ENCODE results near the gene TOP3A. TPM values are rescaled to one million over a fixed set of nuclear protein-coding genes. Genes with fewer than 3 reads are reported as not detected.

TOP3A gene
- total RNA-seq, 2 donors from 2014 or later = 60.4 to 67.4 TPM

- Mint-ChIP-seq H3K27me3 (ENCODE audit: insufficient read depth) (no peaks in the 10 kb centered on the region), H3K4me1 (no peaks in the 10 kb centered on the region), H3K27ac (no peak overlapping the region), H3K4me3 (no peak overlapping the region), H3K36me3 (ENCODE audit: low read depth) (peaks cover 85% of the 10 kb centered on the region), H3K9me3 (peaks cover 22% of the 10 kb centered on the region)
- Histone ChIP-seq H3K9ac (ENCODE audit: extremely low read depth, low read length, poor library complexity, severe bottlenecking) (no peak overlapping the region), H3K9me3 (ENCODE audit: control insufficient read depth, low read length) (peaks cover 12% of the 10 kb centered on the region), H3K27me3 (ENCODE audit: control insufficient read depth, insufficient read depth, low read length, poor library complexity, severe bottlenecking) (no peaks in the 10 kb centered on the region), H3K4me1 (ENCODE audit: control insufficient read depth, insufficient read depth, low read length) (no peaks in the 10 kb centered on the region), H3K27ac (ENCODE audit: low read depth, low read length) (no peak overlapping the region), H3K36me3 (ENCODE audit: control insufficient read depth, insufficient read depth, low read length) (peaks cover 65% of the 10 kb centered on the region), H3K4me3 (ENCODE audit: low read length) (no peak overlapping the region)
- WGBS, 2 experiments (ENCODE audit: insufficient coverage in 1 of 2, insufficient read length in 1 of 2) = 66 to 71% methylated on average over 3 of the region's 4 CpGs
- DNase-seq = no peak
- no peak for TF ChIP-seq CTCF (conservative IDR thresholded peaks at IDR 0.05)
Observed at GRCh38 chr17:18332909-18333489, 18.2 kb upstream of the TOP3A start.

GRCh38 chr17:18331879-18332278 lies 17.1 kb upstream of the TOP3A start:
- peaks cover 12% of the 10 kb centered on the region for H3K9me3 Mint-ChIP-seq
- H3K27ac Mint-ChIP-seq = no peak overlapping the region
- peak; percentile 52 for DNase-seq
- no peak overlapping the region for H3K4me3 ChIP-seq (ENCODE audit: low read length)
- 92 to 95% methylated on average over 5 to 9 of the region's 9 CpGs for WGBS, 2 experiments (ENCODE audit: insufficient coverage in 1 of 2, insufficient read length in 1 of 2)
- H3K27me3 Mint-ChIP-seq (ENCODE audit: insufficient read depth) = no peaks in the 10 kb centered on the region
- no peak overlapping the region for H3K4me3 Mint-ChIP-seq
- TF ChIP-seq CTCF (conservative IDR thresholded peaks at IDR 0.05) = no peak
- no peaks in the 10 kb centered on the region for H3K27me3 ChIP-seq (ENCODE audit: control insufficient read depth, insufficient read depth, low read length, poor library complexity, severe bottlenecking)
- H3K27ac ChIP-seq (ENCODE audit: low read depth, low read length) = no peak overlapping the region
- peaks cover 8% of the 10 kb centered on the region for H3K9me3 ChIP-seq (ENCODE audit: control insufficient read depth, low read length)
- no peak overlapping the region for H3K9ac ChIP-seq (ENCODE audit: extremely low read depth, low read length, poor library complexity, severe bottlenecking)
- H3K4me1 ChIP-seq (ENCODE audit: control insufficient read depth, insufficient read depth, low read length) = no peaks in the 10 kb centered on the region
- no peaks in the 10 kb centered on the region for H3K4me1 Mint-ChIP-seq
- peaks cover 62% of the 10 kb centered on the region for H3K36me3 ChIP-seq (ENCODE audit: control insufficient read depth, insufficient read depth, low read length)
- peaks cover 78% of the 10 kb centered on the region for H3K36me3 Mint-ChIP-seq (ENCODE audit: low read depth)

- Histone ChIP-seq H3K9ac (ENCODE audit: extremely low read depth, low read length, poor library complexity, severe bottlenecking) (no peak overlapping the region), H3K4me3 (ENCODE audit: low read length) (no peak overlapping the region), H3K9me3 (ENCODE audit: control insufficient read depth, low read length) (peaks cover 9% of the 10 kb centered on the region), H3K27me3 (ENCODE audit: control insufficient read depth, insufficient read depth, low read length, poor library complexity, severe bottlenecking) (no peaks in the 10 kb centered on the region), H3K27ac (ENCODE audit: low read depth, low read length) (no peak overlapping the region), H3K4me1 (ENCODE audit: control insufficient read depth, insufficient read depth, low read length) (no peaks in the 10 kb centered on the region), H3K36me3 (ENCODE audit: control insufficient read depth, insufficient read depth, low read length) (peaks cover 62% of the 10 kb centered on the region)
- no peak for TF ChIP-seq CTCF (conservative IDR thresholded peaks at IDR 0.05)
- Mint-ChIP-seq H3K27ac (no peak overlapping the region), H3K9me3 (peaks cover 6% of the 10 kb centered on the region), H3K36me3 (ENCODE audit: low read depth) (peaks cover 75% of the 10 kb centered on the region), H3K4me1 (no peaks in the 10 kb centered on the region), H3K27me3 (ENCODE audit: insufficient read depth) (no peaks in the 10 kb centered on the region), H3K4me3 (no peak overlapping the region)
- WGBS, 2 experiments (ENCODE audit: insufficient coverage in 1 of 2, insufficient read length in 1 of 2) = 92 to 98% methylated on average over 6 to 9 of the region's 9 CpGs
- DNase-seq = peak; percentile 53
Observed at GRCh38 chr17:18328643-18329204, 13.9 kb upstream of the TOP3A start.

Data from endodermal cell (in vitro differentiated cells).